Loucy (cell line): ENCODE results near the gene SCNN1B.

Source experiments
- H2AFZ ChIP-seq: fragments of 200-600 bp; sonication (generic); 2 replicates; pipeline ENCODE4 v1.6.0; 2016; ENCODE audit warnings: antibody characterized with exemption, mild to moderate bottlenecking, low read length, moderate library complexity
- H3F3A ChIP-seq: fragments of 200-600 bp; 2 replicates; pipeline ENCODE4 v1.6.0; 2016; ENCODE audit warnings: antibody characterized with exemption, low read depth, mild to moderate bottlenecking
- H3K27me3 ChIP-seq: fragments of 200-600 bp; sonication (generic); 2 replicates; pipeline ENCODE4 v1.6.1; 2014; ENCODE audit warnings: low read length, mild to moderate bottlenecking; ENCODE audit not compliant: insufficient read depth, poor library complexity, severe bottlenecking
- H3K36me3 ChIP-seq: fragments of 200-600 bp; sonication (generic); 2 replicates; pipeline ENCODE4 v1.6.1; 2016; ENCODE audit warnings: low read length; ENCODE audit not compliant: insufficient read depth
- H3K4me1 ChIP-seq: fragments of 200-600 bp; sonication (generic); 2 replicates; pipeline ENCODE4 v1.5.1; 2014; ENCODE audit warnings: low read length, mild to moderate bottlenecking; ENCODE audit not compliant: insufficient read depth, poor library complexity, severe bottlenecking
- H3K4me2 ChIP-seq: fragments of 200-600 bp; sonication (generic); 2 replicates; pipeline ENCODE4 v1.6.0; 2014; ENCODE audit warnings: antibody characterized with exemption, low read length, low read depth, mild to moderate bottlenecking; ENCODE audit not compliant: poor library complexity, severe bottlenecking
- H3K4me3 ChIP-seq: fragments of 200-600 bp; sonication (generic); 2 replicates; pipeline ENCODE4 v1.5.1; 2014; ENCODE audit warnings: low read length, mild to moderate bottlenecking, mixed read lengths; ENCODE audit not compliant: poor library complexity, severe bottlenecking
- H3K79me2 ChIP-seq: fragments of 200-600 bp; sonication (generic); 2 replicates; pipeline ENCODE4 v1.6.1; 2014; ENCODE audit warnings: low read length; ENCODE audit not compliant: insufficient read depth
- H3K9ac ChIP-seq: fragments of 200-600 bp; sonication (generic); 2 replicates; pipeline ENCODE4 v1.6.0; 2014; ENCODE audit warnings: mild to moderate bottlenecking, low read depth, low read length, moderate library complexity; ENCODE audit not compliant: poor library complexity, severe bottlenecking
- H3K9me2 ChIP-seq: fragments of 200-600 bp; sonication (generic); replicated peaks from 2 replicates; pipeline ENCODE4 v1.6.1; 2016; ENCODE audit warnings: low read depth, low read length, mixed read lengths
- H3K9me3 ChIP-seq: fragments of 200-600 bp; sonication (generic); 2 replicates; pipeline ENCODE4 v1.6.1; 2014; ENCODE audit warnings: mild to moderate bottlenecking, antibody characterized with exemption, low read length, low read depth; ENCODE audit not compliant: insufficient read depth
- H4K20me1 ChIP-seq: fragments of 200-600 bp; sonication (generic); 2 replicates; pipeline ENCODE4 v1.6.0; 2014; ENCODE audit warnings: antibody characterized with exemption, low read length, mild to moderate bottlenecking; ENCODE audit not compliant: insufficient read depth, poor library complexity, severe bottlenecking
- CTCF ChIP-seq: fragments of 200-600 bp; sonication (generic); conservative IDR thresholded peaks from 2 replicates; pipeline ENCODE4 v1.5.1; 2014; ENCODE audit warnings: mild to moderate bottlenecking, antibody characterized with exemption, low read length
- EZH2phosphoT487 ChIP-seq: fragments of 200-600 bp; IDR thresholded peaks from 2 replicates; pipeline ENCODE4 v1.6.1; 2018; ENCODE audit warnings: antibody characterized with exemption, mild to moderate bottlenecking, moderate library complexity, borderline replicate concordance

Gene SCNN1B

GRCh38 chr16:23333831-23334456 lies 31.8 kb downstream of the SCNN1B start:
- Histone ChIP-seq H3K79me2 (no peaks in the 10 kb centered on the region), H4K20me1 (no peaks in the 10 kb centered on the region), H3K4me1 (no peaks in the 10 kb centered on the region), H3K4me3 (no peak overlapping the region), H3K27me3 (no peaks in the 10 kb centered on the region), H3K9ac (no peak overlapping the region), H3K9me3 (no peaks in the 10 kb centered on the region), H3K36me3 (no peaks in the 10 kb centered on the region), H3K4me2 (no peak overlapping the region), H3F3A (no peaks in the 10 kb centered on the region), H3K9me2 (no peaks in the 10 kb centered on the region), H2AFZ (no peak overlapping the region)
- TF ChIP-seq EZH2phosphoT487 (no peak), CTCF (no peak)

GRCh38 chr16:23334457-23334853 lies 32.4 kb downstream of the SCNN1B start:
- Histone ChIP-seq H3K79me2 (no peaks in the 10 kb centered on the region), H2AFZ (no peak overlapping the region), H3K4me1 (no peaks in the 10 kb centered on the region), H4K20me1 (no peaks in the 10 kb centered on the region), H3K9ac (no peak overlapping the region), H3K4me2 (no peak overlapping the region), H3K9me2 (no peaks in the 10 kb centered on the region), H3K4me3 (no peak overlapping the region), H3K36me3 (no peaks in the 10 kb centered on the region), H3F3A (no peaks in the 10 kb centered on the region), H3K9me3 (no peaks in the 10 kb centered on the region), H3K27me3 (no peaks in the 10 kb centered on the region)
- TF ChIP-seq CTCF (no peak), EZH2phosphoT487 (no peak)

GRCh38 chr16:23334950-23335349 lies 32.8 kb downstream of the SCNN1B start:
- H3K4me1 ChIP-seq = no peaks in the 10 kb centered on the region
- H2AFZ ChIP-seq = no peak overlapping the region
- H3K9ac ChIP-seq = no peak overlapping the region
- H3F3A ChIP-seq = no peaks in the 10 kb centered on the region
- H3K9me3 ChIP-seq = no peaks in the 10 kb centered on the region
- no peak overlapping the region for H3K4me3 ChIP-seq
- TF ChIP-seq EZH2phosphoT487 (no peak), CTCF (no peak)
- no peak overlapping the region for H3K4me2 ChIP-seq
- H4K20me1 ChIP-seq = no peaks in the 10 kb centered on the region
- no peaks in the 10 kb centered on the region for H3K79me2 ChIP-seq
- no peaks in the 10 kb centered on the region for H3K27me3 ChIP-seq
- no peaks in the 10 kb centered on the region for H3K36me3 ChIP-seq
- H3K9me2 ChIP-seq = no peaks in the 10 kb centered on the region
